AG09309 (cell line): ENCODE data around the gene CRHR1.

Experiments used
- DNase-seq: peaks from one replicate; pipeline ENCODE4 v3.0.0-alpha.2; 2010; ENCODE audit warnings: low read depth
- H3K4me3 ChIP-seq: 2 replicates; pipeline ENCODE4 v1.5.1; 2011; ENCODE audit warnings: mild to moderate bottlenecking, low read depth, low read length, moderate library complexity; ENCODE audit not compliant: control insufficient read depth
- TF ChIP-seq, protein P1 (sequence below): IDR thresholded peaks from 2 replicates; pipeline ENCODE4 v1.5.1; 2011; ENCODE audit warnings: mild to moderate bottlenecking, low read depth, low read length, inconsistent platforms; ENCODE audit not compliant: insufficient read depth, control insufficient read depth; ENCODE audit errors: missing control alignments

Gene CRHR1

DNA sequence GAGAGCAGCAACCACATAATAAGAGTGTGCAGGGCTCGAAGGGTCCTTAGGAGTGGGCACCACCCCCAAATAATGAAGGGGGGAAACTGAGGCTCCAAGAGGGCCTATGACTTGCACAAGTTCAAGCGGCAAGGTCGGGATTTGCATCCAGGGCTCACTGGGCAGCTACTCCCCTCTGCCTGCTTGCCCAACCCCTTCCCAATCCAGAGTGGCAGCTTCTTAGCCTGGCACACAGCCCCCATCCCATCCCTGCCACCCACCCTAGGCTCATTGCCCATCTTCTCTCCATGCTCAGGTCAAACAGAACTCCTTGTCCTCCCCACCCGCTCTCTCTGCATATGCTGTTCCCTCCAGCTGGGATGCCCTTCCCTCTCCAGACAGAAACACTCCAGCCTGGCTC lies 63.0 kb downstream of the CRHR1 start:
- TF ChIP-seq, protein P1, sequence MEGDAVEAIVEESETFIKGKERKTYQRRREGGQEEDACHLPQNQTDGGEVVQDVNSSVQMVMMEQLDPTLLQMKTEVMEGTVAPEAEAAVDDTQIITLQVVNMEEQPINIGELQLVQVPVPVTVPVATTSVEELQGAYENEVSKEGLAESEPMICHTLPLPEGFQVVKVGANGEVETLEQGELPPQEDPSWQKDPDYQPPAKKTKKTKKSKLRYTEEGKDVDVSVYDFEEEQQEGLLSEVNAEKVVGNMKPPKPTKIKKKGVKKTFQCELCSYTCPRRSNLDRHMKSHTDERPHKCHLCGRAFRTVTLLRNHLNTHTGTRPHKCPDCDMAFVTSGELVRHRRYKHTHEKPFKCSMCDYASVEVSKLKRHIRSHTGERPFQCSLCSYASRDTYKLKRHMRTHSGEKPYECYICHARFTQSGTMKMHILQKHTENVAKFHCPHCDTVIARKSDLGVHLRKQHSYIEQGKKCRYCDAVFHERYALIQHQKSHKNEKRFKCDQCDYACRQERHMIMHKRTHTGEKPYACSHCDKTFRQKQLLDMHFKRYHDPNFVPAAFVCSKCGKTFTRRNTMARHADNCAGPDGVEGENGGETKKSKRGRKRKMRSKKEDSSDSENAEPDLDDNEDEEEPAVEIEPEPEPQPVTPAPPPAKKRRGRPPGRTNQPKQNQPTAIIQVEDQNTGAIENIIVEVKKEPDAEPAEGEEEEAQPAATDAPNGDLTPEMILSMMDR, result no peak
- DNase-seq, result no peak
- H3K4me3 ChIP-seq, result no peak overlapping the region

DNA sequence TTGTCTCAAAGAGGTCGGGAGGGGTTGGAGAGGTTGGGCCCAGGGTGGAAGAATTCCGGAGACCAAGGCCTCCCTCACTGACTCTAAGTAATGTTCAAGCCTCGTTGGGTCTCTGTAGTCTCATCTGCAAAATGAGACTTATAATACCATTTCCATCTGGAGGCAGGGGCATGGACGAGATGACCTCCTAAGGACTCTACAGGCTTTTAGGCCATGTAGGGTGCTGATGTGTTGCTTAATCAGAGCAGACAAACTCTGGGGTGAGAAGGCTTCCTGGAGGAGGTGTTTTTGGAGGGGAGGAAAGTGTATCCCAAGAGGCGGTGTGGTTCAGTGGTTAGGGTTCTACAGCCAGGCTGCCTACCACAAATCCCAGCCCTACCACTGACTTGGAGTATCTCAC lies 63.6 kb downstream of the CRHR1 start:
- H3K4me3 ChIP-seq, result no peak overlapping the region
- no peak for DNase-seq
- TF ChIP-seq, protein P1, result no peak

DNA sequence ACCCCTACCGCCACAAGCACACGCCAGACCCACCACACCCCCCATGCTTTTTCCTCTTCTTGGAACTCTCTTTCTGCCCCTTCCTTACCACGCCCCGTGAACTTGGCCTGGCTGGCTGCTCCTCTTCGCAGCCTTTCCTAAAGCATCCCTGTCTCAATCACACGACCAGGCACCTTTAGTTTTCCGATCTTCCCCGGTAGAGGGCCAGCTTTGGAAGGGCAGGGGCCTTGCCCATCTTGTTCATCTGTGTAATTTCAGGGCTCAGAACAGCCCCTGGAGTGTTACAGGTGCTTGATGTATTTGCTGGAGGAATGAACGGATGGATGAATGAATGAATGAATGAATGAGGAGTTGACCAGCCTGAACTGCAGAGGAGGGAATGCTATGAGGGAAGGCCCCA lies 64.3 kb downstream of the CRHR1 start:
- TF ChIP-seq, protein P1, result no peak
- H3K4me3 ChIP-seq, result no peak overlapping the region
- no peak for DNase-seq

DNA sequence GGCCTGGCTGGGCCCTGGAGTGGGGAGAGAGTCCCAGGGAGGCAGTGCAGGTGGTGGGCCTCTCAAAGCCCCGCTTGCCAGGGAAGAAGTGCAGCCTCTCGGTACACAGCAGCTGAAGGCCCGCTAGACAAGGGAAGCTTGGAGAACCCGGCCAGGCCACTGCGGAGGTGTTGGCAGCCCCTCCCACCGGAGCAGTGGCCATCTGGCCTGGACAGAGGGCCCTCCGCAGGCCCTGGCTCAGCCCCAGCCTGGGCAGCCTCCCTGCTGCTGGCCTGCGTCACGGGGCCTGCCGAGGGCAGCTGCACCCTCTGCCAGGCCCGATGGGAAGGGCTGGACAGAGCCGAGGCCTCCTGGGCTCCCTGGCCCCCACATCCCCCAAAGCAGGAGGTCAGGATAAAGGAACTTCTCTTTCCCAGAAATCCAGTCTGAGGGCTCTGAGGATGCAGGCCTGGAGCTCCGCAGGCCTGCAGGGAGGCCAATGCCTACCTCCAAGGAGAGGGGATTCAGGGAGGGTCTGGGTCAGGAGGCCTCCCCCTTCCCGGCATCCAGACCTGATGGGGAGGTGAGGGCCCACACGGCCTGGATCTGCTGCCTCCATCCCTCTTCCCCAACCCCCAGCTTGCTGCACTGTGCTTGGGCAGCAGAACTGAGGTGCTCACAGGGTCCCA lies 64.9 kb downstream of the CRHR1 start:
- no peak overlapping the region for H3K4me3 ChIP-seq
- TF ChIP-seq, protein P1, result no peak
- DNase-seq, result no peak

DNA sequence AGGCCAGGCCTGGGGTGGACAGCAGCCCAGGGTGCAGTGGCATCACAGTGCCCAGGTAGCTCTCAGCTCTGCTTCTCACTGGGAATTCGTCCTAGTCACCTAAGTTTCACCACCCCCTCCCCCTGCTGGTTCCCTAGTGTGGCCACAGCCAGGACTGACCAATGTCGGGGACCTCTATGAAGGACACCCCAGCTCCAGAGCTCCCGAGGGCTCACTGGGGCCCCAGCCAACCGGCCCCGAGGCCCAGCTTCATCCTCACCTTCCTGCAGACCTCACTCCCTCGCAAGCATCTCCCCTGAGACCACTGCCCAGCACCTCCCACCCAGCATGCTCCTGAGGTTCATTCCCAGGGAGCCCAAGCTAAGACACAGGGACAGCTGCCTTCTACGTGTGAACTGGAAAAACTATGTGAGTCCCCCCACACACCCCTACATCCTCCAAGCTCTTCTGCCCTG lies 65.4 kb downstream of the CRHR1 start:
- TF ChIP-seq, protein P1, result no peak
- H3K4me3 ChIP-seq, result no peak overlapping the region
- no peak for DNase-seq

DNA sequence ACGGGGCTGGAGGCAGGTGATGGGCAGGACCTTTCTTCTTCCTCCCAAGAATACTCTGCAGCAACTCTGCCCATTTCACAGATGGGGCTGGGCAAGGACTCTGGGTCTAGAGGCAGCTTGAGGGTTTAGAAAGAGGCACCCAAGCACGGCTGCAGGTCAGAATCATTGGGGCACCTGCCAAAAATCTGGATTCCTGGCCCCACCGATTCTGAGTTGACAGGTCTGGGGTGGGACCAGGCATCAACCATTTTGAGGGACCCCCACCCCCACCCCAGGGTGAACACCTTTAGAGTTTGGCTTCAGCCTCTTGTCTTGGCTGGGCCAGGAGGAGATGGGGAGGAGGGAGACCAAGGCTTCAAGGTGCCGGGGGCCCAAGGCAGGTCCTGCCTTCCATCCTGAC lies 65.9 kb downstream of the CRHR1 start:
- TF ChIP-seq, protein P1, result no peak
- no peak for DNase-seq
- no peak overlapping the region for H3K4me3 ChIP-seq
